SK-N-MC (cell line): Measurements from ENCODE around the gene PSMD5.

Experiments
- EZH2 ChIP-seq: fragments of 200-600 bp; sonication (generic); IDR thresholded peaks from one replicate; pipeline ENCODE4 v1.6.1; 2017; ENCODE audit warnings: antibody characterized with exemption
- POLR2AphosphoS5 ChIP-seq: IDR thresholded peaks from 2 replicates; pipeline ENCODE4 v1.6.1; 2012; ENCODE audit warnings: mild to moderate bottlenecking, low read depth, low read length, borderline replicate concordance

DNA sequence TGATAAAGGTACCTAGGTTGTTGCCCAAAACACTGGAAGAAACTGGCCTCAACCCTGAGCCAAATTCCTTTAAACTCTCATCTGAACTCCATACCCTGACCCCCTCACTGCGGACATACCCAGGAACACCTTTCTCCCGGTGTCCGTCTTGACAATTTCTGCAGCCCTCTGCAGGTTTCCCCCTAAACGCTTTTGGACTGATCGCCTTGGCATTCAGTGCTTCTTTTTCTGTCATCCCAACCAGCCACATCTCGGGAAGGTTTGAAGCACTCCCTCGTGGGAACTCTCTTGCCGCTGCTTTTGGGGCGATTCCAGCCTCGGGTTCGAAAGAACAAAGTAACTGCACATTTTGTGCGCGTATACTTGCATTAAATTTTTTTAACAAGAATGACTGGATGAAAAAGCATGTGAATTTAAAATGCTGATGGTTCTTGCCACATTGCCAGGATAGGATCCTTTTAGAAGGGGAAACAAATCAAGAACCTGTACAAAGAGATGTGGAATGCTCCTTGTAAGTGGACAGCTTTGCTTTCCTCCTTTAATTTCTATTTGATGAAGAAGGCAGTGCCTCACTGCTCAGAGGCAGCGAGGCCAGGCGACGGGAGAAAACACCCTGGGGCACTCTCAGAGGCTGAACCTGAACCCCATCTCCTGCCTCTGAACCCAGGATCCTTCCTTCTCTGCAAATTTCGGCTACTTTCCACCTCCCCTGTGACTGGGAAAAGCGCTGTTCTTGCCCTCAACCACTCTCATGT, 615 bp downstream of the PSMD5 start:
- TF ChIP-seq EZH2 (no peak), POLR2AphosphoS5 (no peak)
